ENCODE measurements around the gene TRAF3IP1.
"Not testable (repeated sequence)": the region's sequence is repeated elsewhere in the genome, so short reads cannot be mapped to it uniquely, and the experiment has no call there.

Gene TRAF3IP1

DNA sequence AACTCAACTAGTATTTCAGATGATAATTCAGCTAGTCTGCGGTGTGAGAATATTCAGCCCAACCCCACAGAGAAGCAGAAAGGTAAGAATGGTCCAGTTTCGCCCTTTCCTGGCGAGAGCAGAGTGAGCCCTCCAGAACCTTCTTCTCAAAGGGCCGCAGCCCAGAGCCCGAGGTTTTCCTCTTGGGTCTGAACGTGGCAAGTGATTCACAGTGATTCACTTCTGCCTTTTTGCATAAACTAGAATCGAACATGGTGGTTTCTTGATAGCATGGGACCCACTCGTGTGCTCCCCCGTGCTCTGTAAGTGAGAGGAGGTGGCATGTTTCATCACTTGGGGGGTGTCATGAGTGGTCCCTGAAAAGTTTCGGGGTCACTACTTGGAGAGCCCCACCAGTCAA lies 24.2 kb downstream of the TRAF3IP1 start:
- no peak for DNase-seq

DNA sequence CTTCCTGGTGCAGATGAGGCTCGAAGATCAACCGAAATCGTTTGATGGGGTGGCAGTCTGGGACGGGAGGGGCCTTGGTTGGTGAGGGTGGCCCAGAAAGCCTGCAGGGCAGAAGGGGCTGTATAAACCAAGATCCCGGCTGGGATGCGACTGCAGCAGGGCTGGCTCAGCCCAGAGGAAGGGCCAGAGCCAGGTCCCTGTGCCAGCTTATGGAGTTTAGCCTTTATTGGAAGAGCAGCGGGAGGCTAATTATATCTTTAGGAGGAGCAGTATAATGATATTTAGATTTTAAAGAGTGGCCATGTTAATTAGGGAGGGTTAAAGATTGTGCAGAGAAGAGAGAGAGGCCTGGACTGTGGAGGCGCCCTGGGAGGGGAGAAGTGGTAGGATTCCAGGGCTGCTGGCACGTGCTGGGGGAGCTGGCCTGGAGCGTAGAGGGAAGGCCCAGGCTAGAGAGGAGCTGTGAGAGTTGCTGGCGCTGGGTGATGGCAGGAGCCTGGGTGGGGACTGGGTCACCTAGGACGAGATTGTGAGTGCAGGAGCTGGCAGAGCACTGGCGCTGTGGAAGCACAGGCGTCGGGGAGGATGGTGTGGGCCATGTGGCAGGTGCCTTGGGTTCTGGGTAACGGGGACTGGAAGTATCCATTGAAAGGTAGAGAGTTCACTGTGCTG lies 25.1 kb downstream of the TRAF3IP1 start:
- no peak for DNase-seq

DNA sequence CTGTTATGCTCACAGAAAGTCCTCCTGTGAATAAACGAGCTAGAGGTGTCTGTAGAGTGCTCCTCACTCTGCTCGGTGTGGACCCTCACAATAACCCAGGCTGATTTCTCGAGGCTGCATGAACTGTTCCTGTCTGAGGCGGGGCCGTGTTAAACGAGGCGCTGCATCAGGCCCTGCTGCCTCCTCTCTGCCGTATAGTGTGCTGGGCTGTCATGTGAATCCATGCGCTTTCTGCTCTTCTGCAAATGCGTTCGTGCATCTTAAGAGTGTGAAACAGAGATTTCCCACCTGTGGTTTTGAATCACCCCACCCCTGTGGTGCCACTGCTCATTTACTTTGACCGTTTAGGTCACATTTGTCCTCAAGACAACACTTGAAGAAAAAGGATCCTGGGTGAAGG lies 26.2 kb downstream of the TRAF3IP1 start:
- no peak for DNase-seq

DNA sequence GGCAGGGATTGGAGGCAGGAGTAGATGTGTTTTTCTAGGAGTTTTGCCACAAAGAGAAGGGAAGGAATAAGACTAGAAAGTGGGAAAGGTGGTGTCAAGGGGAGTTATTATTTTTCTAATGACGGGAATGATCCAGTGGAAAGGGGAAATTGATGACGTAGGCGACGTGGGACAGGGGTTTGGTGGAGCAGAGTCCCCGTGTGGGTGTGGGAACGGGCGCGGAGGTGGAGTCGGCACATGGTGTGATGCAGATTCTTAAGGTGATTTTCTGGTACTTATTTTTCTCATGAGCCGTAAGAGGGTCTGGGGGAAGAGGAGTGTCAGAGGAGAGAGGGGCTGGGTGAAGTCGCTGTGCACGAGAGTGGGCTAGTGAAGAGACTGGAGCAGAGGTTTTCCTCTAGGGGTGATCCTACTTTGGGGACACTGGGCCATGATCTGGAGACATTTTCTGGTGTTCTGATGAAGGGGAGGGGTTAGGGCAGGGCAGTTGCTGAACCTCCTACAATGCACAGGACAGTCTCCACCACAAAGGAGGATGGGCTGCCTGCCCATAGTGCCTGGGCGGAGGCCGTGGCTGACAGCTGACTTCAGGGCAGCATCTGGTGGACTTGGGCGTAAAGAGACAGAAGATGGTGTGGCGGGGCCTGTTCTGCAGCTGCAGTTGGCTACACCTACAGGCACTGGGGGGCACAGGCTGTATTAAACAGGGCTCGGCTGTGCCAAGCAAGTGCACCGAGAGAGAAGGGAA lies 30.0 kb downstream of the TRAF3IP1 start:
- DNase-seq, result no peak

DNA sequence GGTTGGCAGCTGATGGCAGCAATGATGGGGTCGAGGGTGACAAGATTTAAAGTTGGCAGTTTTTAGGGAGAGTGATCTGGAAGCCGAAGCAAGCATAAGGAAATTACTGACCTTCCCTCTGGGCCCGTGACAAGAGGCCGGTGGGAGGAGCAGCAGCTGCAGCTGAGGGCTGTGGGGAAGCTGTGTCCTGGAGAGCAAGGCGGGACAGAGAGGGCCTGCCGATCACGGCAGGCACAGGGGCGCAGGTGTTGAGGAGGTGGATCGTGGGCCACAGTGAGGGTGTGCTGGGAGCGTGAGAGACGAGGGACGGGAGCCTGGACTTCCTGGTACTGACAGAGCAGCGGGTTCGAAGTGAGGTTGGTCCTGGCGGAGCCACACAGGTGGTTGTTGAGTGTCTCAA lies 31.0 kb downstream of the TRAF3IP1 start:
- DNase-seq, result no peak

DNA sequence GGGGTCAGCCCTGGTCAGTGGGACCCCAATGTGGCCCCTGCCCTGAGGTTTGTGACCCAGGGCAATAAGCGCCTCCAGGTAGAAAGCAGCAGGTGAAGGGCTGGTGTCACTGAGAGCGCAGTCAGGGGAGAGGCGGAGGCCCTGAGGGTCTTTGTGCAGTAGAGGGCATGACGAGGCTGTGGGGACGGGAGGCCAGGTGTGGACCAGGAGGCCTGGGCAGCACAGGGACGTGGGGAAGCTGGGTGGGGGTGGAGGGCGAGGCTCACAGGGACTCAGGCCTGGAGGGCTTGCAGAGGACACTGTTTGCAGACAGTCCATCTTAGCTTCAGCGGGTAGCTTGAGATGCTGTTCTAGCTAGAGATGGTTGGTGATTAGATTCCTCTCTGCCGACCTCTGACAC lies 32.0 kb downstream of the TRAF3IP1 start:
- no peak for DNase-seq

DNA sequence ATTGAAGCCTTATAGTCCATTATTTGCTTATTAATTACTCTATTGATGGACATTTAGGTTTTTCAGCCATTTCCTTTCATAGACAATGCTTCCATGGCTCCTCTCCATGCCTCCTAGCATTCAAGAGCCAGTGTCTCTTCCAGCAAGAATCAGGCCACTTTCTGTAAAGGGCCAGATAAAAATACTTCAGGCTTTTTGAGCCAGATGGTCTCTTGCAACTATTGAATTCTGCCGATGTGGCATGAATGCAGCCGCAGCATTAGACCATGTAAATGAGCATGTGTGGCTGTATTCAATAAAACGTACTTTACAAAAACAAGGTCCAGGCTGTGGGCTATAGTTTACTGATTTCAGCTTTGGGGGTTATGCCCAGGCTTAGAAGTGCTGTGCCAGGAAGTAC lies 38.5 kb downstream of the TRAF3IP1 start:
- DNase-seq, result no peak

DNA sequence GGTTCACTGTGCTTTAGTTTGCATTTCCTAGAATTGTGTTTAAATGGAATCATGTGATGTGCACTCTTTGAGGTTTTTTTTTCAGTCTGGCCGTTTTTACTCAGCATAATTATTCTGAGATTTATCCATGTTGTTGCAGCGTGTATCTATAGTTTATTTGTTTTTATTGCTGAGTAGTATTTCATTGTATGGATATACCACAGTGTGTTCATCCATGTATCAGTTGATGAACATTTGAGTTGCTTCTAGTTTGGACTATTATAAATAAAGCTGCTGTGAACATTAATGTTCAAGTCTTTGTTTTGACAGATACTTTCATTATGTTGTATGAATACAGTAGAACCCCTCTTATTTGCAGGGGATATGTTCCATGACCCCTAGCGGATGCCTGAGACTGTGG lies 39.1 kb downstream of the TRAF3IP1 start:
- no peak for DNase-seq

DNA sequence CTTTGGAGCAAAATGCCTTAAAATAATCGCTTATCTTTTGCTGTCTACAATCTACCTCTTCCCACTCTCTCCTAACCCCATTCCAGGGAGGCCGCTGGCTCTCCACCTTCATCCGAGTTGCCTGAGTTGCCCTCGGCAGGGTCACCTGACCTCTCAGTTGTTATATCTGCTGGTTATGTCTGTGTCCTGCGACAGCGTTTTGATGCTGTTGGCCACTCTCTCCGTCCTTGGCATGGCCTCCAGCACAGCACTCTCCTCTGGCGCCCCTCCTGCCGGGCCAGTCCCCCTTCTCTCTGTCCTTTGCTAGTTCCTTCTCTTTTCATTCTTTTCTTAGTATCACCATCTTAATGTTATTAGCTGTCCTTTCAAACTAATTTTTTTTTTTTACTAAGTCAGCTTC lies 41.6 kb downstream of the TRAF3IP1 start:
- DNase-seq, result no peak

DNA sequence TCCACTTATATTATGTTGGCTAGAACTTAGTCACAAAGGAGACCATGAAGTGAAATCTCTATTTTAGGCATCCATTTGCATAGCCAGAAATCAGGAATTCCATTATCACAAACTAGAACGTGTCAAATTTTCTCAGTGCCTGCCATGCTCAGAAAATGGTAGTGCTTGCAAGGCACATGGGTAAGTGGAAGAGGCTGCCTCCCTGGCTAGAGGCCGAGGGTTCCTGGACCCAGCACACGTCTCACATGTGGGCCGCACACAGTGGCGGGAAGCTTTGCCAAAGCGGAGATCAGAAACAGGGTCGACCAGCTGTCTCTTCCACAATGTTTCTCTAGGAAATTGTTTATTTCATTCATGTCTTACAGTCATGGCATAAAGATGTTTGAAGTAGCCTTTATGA lies 42.3 kb downstream of the TRAF3IP1 start:
- DNase-seq, result no peak

DNA sequence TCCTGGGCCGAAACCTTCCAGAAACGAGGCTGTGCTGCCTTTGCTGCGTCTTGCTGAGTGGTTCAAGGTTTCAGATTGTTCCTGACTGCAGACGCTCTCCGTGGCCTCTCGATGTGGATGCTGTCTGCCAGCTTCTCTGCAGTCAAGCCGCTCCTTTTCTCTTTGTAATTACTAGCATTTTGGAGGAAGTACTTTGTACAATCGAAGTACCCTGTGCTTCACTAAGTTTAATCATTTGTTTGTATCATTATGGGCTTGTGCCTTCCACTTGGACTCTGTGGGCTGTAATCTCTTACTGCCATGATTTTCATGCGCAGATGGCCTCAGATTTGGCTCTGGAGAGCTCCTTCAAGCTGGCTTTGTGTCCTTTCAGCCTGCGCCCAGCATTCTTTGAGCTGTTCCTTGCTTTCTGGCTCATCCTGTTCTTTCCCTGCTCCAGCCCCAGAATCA lies 49.3 kb downstream of the TRAF3IP1 start:
- no peak for DNase-seq

DNA sequence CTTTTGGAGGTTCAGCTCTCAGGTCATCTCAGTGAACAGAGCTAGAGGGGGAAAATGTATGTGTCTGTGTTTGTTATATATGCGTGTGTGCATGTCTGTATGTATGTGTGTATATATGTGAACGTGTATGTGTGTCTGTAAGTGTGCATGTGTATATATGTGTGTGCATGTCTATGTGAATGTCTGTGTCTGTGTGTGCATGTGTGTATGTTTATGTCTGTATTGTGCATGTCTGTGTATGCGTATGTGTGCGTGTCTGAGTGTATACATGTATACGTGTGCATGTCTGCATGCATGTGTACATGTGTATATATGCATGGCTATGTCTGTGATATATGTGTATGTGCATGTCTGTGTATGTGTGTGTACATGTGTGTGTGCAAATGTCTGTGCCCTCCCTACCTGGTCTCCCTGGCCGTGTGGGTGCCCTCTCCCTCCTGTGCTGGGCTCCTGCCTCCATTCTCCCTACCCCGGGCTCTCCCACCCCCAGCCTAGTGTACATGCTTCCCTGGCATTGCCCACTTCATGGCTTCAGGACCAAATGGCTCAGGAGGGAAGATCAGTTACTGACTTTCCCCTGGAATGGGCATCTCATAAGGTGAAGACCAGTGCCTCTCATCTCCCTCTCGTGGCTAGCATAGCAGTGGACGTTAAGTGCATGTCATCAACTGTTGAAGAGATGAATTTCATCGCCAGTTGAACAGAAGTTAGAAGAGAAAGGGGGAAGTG lies 49.9 kb downstream of the TRAF3IP1 start:
- no peak for DNase-seq

DNA sequence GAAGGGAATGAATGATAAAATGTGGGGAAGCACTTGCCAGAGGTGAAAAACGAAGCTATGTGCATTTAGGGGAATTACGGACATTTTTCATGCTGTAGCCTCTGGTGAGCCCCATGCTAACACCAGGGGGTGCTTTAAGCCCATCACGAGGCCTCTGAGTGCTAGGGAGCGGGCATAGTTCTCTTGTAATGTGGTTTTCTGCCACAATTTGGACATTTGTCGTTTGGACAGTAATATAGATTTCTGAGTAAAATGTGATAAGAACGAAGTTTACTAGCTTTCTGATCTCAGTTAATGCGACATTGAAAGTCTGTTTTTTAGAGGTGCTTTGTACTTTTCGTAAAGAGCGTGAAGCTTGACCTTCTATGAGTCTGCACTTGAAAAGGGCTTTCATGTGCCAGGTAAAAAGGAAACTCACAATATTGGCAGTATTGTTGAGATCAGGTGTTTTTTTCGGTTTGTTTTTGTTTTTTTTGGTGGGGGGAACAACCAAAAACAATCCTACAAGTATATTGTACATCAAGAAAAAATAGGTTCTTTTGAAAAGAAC lies 50.6 kb downstream of the TRAF3IP1 start:
- DNase-seq, result no peak

DNA sequence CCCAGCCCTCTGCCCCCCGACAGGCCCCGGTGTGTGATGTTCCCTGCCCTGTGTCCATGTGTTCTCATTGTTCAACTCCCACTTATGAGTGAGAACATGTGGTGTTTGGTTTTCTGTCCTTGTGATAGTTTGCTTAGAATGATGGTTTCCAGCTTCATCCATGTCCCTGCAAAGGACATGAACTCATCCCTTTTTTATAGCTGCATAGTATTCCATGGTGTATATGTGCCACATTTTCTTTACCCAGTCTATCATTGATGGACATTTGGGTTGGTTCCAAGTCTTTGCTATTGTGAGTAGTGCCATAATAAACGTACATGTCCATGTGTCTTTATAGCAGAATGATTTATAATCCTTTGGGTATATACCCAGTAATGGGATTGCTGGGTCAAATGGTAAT lies 52.0 kb downstream of the TRAF3IP1 start:
- not testable (repeated sequence) for DNase-seq

DNA sequence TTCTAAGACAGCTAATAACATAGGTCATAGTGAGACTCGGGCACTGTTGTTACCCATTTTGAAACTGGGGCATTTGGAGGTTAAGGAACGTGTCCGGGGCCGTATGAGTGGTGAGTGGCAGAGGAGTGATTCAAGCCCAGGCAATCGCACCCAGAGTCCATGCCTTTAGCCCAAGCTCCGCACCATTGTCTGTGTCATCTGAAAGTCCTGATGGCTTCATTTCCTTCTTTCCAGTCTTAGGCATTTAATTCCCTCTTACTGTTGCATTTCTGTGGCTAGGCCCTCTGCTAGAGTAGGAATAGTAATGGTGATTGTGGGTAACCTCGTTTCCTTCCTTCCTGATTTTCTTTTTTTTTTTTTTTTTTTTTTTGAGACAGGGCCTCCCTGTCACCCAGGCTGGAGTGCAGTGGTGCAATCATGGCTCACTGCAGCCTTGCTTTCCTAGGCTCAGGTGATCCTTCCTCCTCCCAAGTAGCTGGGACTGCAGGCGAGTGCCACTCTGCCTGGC lies 56.6 kb downstream of the TRAF3IP1 start:
- DNase-seq, result no peak

DNA sequence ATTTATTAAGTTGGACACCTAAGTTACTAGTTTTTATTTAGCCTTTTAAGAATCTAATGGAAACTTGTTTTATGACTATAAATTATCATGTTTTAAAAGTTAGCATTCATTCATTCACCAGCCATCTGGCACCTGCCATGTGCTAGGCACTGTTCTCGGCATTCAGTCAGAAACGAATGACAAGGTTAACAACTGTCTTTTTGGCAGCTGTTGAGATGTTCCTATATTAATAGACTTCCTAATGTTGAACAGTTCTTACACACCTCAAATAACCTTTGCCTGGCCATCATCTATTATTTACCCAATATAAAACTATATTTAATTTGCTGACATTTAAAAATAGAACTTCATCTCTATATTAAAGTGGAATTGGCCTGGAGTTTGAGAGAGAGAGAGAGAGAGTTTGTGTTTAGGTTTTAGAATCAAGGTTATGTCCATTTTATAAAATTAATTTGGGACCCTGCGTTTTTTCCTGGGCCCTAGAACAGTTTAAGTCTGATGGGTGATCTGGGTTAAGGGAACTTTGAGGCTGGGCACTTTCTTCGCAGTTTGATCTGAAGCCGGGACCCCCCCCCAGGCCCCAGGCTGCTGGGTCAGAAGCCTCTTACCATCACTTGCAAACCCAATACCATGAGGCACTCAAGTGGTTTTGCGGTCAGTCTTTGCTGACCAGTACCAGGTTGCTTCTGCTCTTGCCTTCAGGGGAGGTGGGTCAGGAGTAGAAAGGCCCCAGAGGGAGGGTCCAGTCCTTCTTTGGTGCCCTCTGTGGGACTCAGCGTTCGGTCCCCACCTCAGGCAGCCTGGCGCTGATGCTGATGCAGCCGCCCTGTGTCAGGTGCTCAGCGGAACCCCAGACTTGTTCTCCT lies 58.1 kb downstream of the TRAF3IP1 start:
- no peak for DNase-seq

DNA sequence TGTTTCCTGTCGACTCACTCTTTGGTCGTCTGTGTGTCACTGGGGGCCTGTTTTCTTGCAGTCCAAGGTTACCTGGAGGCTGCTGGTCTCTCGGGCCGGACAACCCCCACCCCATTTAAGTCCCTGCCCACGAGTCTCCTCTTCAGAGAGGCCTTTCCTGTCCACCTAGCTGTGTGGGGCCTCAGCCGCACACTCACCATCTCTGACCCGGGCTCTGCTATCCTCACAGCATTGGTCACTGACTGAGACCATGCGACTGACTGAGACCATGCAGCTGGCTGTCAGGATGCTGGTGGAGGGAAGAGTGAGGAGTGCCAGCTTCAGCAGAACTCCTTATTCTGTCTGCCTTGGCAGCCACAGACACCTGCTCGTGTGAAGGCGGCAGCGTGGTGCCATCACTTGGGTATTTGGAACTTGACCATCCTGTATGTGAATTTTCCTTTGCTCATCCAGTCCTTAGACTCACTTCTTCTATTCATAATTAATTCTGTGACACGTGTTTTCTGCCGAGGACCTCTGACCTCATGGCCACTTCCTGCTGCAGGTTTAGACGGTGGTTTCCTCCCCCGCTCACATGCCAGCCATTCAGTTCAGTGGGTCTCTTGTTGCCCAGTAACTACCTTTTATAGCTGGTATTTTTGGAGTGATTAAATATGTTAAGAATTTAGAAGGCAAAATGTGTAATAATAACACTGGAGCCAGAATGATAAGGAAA lies 58.9 kb downstream of the TRAF3IP1 start:
- no peak for DNase-seq

DNA sequence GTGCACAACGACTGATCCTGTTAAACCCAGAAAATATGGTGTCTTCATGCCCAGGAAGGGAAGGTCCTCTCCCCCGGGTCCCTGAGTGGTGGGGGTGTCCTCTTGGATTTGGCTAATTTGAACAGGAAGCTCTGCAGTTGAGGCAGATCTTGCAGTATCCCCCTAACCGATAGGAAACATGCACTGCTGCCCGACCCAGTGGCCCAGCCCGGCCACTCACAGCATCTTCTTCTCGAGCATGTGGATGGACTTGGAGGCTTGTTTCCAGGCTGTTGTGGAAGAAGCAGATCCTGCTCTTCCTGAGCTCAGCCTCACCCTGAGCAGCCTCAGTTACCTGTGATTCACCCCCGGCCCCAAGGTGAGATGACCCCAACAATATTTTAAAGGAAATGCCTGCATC lies 60.0 kb downstream of the TRAF3IP1 start:
- DNase-seq, result no peak

DNA sequence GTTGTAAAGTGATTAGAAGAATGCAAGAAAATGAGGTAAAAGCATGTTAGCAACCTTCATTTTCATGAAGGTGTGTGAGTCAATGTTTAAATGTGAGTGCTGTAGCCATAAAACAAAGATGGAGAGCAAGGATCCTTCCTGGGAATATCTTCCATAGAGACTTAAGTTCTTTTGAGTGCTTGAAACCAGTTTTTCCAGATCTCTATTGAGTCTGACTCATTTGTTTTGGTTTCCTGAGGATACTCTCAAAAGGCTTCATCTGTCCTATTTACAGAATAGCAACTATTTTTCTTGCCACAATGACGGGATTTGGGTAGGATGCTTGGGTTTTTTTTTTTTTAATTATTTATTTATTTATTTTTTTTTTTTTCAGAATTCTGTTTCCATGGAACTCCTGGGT lies 60.5 kb downstream of the TRAF3IP1 start:
- DNase-seq, result peak; percentile 34

DNA sequence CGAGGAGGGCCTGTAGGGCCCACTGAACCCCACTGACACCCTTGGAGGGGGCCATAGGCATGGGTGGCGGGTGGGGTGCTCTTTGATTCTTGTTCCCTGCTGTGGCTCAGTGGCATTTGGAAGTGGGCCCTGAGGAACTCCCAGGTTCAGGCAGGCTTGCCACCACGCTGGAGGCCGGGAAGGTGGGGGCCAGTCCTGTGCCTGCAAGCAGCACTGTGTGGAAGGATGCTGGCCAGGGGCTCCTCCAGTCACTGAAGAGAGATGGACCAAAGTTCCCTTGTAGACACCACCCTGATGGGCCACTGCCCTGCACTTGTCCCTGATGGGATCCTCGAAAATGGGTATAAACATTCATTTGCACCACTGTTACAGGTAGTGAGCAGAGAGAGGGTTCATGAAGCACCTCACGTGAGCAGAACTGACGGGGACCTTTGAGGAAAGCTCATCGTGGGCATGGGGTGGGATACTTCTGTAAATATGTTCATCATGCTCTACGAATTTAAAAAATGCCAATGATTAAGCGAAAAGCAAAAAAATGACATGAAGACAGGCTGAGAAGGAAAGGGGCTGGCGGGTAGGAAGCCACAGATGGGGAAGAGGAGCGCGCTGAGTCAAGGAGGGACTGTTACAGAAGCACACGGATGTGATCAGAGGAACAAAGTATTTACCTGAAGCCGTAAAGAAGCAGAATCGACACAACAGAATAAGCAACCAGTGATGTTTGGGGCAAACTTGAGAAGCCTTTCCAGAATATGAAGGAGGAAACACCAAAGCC lies 61.2 kb downstream of the TRAF3IP1 start:
- DNase-seq, result no peak

DNA sequence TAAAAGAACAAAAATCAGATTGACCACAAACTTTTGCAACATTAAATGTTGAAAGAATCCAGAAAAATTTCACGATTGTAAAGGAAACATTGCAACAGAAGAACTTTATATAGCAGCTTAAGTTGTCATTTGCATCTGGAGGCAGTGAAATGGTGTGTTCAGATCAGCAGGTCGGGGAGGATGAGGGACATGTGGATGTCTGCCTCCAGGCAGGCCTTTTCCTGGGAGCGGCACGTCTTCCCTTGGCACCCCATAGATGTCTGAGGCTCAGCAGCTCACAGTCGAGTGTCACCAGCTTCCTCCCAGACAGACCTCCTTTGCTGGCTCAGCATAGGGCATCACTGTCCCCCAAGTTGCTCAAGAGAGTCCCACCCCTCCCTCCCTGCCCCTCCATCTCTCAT lies 62.1 kb downstream of the TRAF3IP1 start:
- DNase-seq, result no peak
